Endothelial cell (in vitro differentiated cells): ENCODE measurements around the gene PET100. TPM values are rescaled to one million over a fixed set of nuclear protein-coding genes. Genes with fewer than 3 reads are reported as not detected.

Source experiments
- DNase-seq: peaks from one replicate; pipeline ENCODE4 v3.0.0; 2021; ENCODE audit warnings: low spot score
- H3K27ac Mint-ChIP-seq: one replicate; pipeline ENCODE4 v1.8.0; 2021; ENCODE audit warnings: mixed read lengths, inconsistent platforms; ENCODE audit not compliant: unreplicated experiment
- H3K27me3 Mint-ChIP-seq: one replicate; pipeline ENCODE4 v1.8.0; 2021; ENCODE audit warnings: mild to moderate bottlenecking, moderate library complexity, mixed read lengths, inconsistent platforms; ENCODE audit not compliant: unreplicated experiment
- H3K36me3 Mint-ChIP-seq: one replicate; pipeline ENCODE4 v1.8.0; 2021; ENCODE audit warnings: mild to moderate bottlenecking, low read depth, mixed read lengths, inconsistent platforms; ENCODE audit not compliant: unreplicated experiment
- H3K4me1 Mint-ChIP-seq: one replicate; pipeline ENCODE4 v1.8.0; 2021; ENCODE audit warnings: mild to moderate bottlenecking, mixed read lengths, inconsistent platforms; ENCODE audit not compliant: unreplicated experiment
- H3K4me3 Mint-ChIP-seq: one replicate; pipeline ENCODE4 v1.8.0; 2021; ENCODE audit warnings: mild to moderate bottlenecking, mixed read lengths, inconsistent platforms; ENCODE audit not compliant: unreplicated experiment
- H3K9me3 Mint-ChIP-seq: one replicate; pipeline ENCODE4 v1.8.0; 2021; ENCODE audit warnings: mixed read lengths, inconsistent platforms; ENCODE audit not compliant: unreplicated experiment
- CTCF ChIP-seq: fragments of 200-600 bp; sonication (generic); IDR thresholded peaks from one replicate; pipeline ENCODE4 v1.5.0; 2021; ENCODE audit warnings: antibody characterized with exemption; ENCODE audit not compliant: unreplicated experiment
- total RNA-seq: library from RNA; stranded (reverse); fragmentation: NEBNext Ultra II Directional; extraction: Animal tissue kit (Norgen Biotek cat#: 25700); gene quantifications from one replicate; pipeline ENCODE4 v1.2.1, GENCODE V29; 2021; ENCODE audit not compliant: unreplicated experiment

Gene PET100
- total RNA-seq, 1 donor from 2014 or later, result 122 TPM

- Mint-ChIP-seq H3K4me3 (peak overlapping the region; percentile 70), H3K36me3 (peaks cover 21% of the 10 kb centered on the region), H3K4me1 (no peaks in the 10 kb centered on the region), H3K27me3 (peaks cover 12% of the 10 kb centered on the region), H3K9me3 (no peaks in the 10 kb centered on the region), H3K27ac (peak overlapping the region; percentile 54)
- DNase-seq, result no peak
- TF ChIP-seq CTCF, result no peak
Measured at GRCh38 chr19:7618348-7618747, 11.2 kb upstream of the PET100 start.

GRCh38 chr19:7618771-7619510 lies 10.7 kb upstream of the PET100 start:
- TF ChIP-seq CTCF, result no peak
- no peaks in the 10 kb centered on the region for H3K9me3 Mint-ChIP-seq
- peaks cover 21% of the 10 kb centered on the region for H3K36me3 Mint-ChIP-seq
- peak overlapping the region; percentile 70 for H3K4me3 Mint-ChIP-seq
- DNase-seq, result no peak
- no peaks in the 10 kb centered on the region for H3K4me1 Mint-ChIP-seq
- H3K27me3 Mint-ChIP-seq, result peaks cover 12% of the 10 kb centered on the region
- H3K27ac Mint-ChIP-seq, result peak overlapping the region; percentile 54

- H3K9me3 Mint-ChIP-seq, result no peaks in the 10 kb centered on the region
- peaks cover 14% of the 10 kb centered on the region for H3K27me3 Mint-ChIP-seq
- DNase-seq, result no peak
- no peaks in the 10 kb centered on the region for H3K4me1 Mint-ChIP-seq
- TF ChIP-seq CTCF, result no peak
- no peak overlapping the region for H3K4me3 Mint-ChIP-seq
- H3K27ac Mint-ChIP-seq, result no peak overlapping the region
- peaks cover 21% of the 10 kb centered on the region for H3K36me3 Mint-ChIP-seq
Measured at GRCh38 chr19:7619671-7620441, 9.7 kb upstream of the PET100 start.

GRCh38 chr19:7620442-7621412 lies 8.9 kb upstream of the PET100 start:
- DNase-seq, result no peak
- H3K36me3 Mint-ChIP-seq, result peaks cover 25% of the 10 kb centered on the region
- peaks cover 14% of the 10 kb centered on the region for H3K27me3 Mint-ChIP-seq
- no peaks in the 10 kb centered on the region for H3K9me3 Mint-ChIP-seq
- no peak overlapping the region for H3K27ac Mint-ChIP-seq
- H3K4me3 Mint-ChIP-seq, result no peak overlapping the region
- TF ChIP-seq CTCF, result no peak
- no peaks in the 10 kb centered on the region for H3K4me1 Mint-ChIP-seq
